GM19397 (cell line): ENCODE measurements around the gene CTNNA3.
"Not testable (repeated sequence)": the region's sequence is repeated elsewhere in the genome, so short reads cannot be mapped to it uniquely, and the experiment has no call there.

Source experiments
- ATAC-seq: cut with Tn5 transposase; IDR thresholded peaks from one replicate; pipeline ENCODE4 v1.9.1; 2021; ENCODE audit warnings: mild to moderate bottlenecking, moderate library complexity; ENCODE audit not compliant: unreplicated experiment

CTNNA3 gene

DNA sequence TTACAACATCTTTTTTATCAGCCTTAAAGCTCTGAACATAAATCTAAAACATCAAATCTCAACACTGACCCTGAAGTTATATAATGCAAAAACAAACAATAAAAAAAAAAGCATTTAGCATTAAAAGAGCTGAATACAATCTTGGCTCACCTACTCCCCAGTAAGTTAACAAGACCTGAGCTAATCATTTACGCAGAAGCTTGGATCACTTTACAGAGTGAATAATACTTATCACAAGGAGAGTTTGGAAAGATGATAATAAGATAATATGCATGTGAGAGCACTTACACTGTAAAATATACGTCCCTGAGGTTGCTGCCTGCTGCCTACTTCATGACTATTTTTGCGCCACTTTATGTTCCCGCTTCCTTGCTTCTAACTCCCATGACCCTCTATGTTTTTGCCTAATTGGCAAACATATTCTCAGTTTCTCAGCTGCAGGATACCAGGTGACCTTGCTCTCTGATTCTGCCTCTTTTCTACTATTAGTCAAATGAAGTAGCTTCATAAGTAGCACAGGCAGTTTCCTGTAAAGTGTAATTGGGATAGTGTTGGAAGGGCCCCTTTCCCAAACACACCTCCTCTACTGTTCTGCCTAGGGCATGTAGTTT lies 436.6 kb downstream of the CTNNA3 start:
- ATAC-seq = no peak

DNA sequence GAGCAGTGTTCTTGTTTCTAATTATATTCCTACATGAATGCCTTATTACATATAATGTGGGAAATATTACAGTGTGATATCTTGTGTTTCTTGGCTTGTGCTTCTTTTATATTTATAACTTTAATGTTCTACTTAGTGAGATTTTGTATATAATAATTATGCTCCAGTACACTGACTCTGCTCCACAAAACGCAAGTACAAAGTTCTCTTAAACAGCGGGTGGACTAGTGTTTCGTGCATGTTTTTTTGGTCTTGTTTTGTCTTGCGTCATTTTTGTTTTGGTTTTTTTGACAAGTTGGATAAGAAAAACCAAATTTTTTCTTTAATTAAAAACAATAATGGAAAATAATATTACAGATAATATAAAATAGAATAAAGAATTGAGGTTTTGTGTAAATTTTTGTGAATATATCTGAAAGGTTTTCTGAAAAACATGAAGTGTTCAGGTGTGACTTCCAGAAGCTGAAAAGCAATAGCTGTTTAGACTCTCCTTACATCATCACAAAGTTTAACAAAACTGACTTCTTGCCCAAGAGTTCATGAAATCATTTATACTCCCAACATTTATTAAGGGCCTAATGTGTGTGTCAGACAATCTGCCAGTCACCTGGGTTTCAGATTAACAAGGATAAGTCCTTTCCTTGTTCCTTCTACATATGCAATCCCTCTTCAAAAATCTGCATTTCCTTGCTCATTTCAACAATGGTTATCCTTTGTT lies 438.4 kb downstream of the CTNNA3 start:
- ATAC-seq = no peak

DNA sequence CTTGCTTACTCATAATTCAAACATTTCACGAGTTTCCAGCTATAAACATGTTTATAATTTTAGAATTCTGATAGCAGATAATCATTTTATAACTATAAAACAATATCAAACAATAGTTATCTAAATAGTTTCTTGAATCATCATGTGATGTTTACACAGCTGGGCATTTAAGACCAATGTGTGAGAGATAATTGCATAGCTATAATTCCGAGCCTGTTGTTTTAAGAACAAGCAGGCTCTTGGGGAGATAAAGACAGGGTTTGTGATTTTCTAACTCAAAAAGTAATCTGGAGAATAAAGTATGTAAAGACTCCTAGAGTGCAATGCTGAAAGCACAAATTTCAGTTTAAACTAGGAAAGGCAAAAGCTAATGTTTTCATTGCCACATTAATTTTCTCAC lies 439.0 kb downstream of the CTNNA3 start:
- no peak for ATAC-seq

GRCh38 chr10:67250686-67251085 lies 445.3 kb downstream of the CTNNA3 start:
- no peak for ATAC-seq

DNA sequence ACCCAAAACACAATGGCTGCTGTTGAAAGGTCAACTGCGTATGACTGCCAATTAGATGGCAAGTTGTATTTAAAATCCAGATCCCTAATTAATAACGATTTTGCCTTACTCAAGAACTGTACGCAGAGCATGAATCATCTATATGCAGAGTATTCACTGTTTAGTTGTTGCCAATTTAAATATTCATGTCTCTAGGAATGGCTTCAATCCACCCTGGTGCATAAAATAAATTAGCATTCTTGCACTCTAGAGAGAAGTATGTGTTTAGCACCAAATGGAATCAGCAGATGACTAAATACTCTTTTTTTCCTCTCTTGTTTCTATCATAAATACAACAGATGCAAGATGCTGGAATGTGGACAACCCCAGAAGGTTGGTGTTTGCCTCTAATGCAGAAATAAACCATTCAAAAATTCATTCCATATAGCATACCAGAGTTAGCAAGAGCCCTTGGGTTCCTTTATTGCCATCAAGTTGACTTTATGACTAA lies 449.9 kb downstream of the CTNNA3 start:
- ATAC-seq = no peak

DNA sequence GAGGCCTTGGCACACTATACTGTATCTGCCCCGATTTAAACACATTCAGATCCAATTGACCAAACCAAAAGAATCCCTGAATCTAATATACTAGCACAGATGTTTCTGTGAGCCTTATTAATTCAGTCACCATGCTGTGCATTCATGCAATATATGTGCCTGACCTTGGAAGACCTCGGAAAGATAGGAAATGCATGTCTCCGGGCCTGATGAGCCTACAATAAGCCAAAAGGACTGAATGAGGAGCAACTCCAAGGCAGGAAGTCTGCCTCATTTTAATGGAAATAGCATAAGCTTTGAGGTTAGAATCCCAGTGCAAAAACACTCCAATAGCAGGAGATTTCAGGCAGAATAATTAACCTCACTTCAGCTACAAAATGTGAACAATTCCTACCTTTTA lies 453.5 kb downstream of the CTNNA3 start:
- no peak for ATAC-seq

GRCh38 chr10:67241451-67241850 lies 454.5 kb downstream of the CTNNA3 start:
- ATAC-seq = no peak

DNA sequence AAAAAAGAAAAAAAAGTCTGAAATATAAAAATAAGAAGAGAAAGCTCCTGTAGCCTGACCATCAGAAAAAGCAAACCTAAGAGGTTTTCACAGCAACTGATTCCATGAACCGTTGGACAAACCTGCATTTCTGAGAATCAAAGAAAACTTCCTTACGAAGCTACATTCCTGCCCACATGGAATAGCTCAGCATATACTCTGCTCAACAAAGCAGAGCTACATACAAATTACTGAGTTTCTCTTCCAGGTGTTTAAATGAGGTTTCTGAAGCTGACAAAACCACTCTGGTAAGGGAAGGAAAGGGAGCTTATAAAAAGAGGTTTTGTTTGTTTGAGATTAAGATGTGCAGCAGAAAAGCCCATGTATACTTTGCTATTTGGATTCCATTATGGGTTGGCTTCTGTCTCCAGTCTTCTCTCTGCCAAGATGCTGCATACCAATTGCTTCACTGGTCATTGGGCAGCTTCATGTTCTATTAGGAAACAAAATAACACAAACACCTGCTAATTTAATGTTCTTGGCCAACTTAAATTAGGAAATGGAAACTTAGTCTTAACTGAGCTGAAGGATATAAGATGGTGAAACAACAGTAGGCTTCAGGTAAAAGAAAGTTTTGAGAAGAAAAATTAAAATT lies 456.0 kb downstream of the CTNNA3 start:
- ATAC-seq = no peak

DNA sequence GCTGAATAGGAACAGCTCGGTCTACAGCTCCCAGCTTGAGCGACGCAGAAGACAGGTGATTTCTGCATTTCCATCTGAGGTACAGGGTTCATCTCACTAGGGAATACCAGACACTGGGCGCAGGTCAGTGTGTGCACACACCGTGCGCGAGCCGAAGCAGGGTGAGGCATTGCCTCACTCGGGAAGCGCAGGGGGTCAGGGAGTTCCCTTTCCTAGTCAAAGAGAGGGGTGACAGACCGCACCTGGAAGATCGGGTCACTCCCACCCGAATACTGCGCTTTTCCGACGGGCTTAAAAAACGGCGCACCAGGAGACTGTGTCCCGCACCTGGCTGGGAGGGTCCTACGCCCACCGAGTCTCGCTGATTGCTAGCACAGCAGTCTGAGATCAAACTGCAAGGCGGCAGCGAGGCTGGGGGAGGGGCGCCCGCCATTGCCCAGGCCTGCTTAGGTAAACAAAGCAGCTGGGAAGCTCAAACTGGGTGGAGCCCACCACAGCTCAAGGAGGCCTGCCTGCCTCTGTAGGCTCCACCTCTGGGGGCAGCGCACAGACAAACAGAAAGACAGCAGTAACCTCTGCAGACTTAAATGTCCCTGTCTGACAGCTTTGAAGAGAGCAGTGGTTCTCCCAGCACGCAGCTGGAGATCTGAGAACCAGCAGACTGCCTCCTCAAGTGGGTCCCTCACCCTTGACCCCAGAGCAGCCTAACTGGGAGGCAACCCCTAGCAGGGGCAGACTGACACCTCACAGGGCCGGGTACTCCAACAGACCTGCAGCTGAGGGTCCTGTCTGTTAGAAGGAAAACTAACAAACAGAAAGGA lies 465.1 kb downstream of the CTNNA3 start:
- ATAC-seq = not testable (repeated sequence)

DNA sequence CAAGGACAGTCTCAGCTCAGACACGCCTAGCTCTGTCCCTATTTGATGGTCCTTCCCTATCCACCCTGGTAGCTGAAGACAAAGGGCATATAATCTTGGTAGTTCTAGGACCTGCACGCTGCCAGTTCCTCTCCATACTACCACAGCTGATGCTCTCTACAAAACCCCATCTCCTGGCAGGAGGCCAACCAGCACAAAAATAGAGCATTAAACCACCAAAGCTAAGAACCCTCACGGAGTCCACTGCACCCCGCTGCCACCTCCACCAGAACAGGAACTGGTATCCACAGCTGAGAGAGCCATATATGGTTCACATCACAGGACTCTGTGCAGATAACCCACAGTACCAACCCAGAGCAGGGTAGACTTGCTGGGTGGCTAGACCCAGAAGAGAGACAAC lies 470.8 kb downstream of the CTNNA3 start:
- no peak for ATAC-seq

- ATAC-seq = no peak
Measured at GRCh38 chr10:67224553-67224952, 471.4 kb downstream of the CTNNA3 start.

- ATAC-seq = no peak
Measured at GRCh38 chr10:67222934-67223333, 473.1 kb downstream of the CTNNA3 start.

GRCh38 chr10:67221939-67222494 lies 474.0 kb downstream of the CTNNA3 start:
- ATAC-seq = no peak

DNA sequence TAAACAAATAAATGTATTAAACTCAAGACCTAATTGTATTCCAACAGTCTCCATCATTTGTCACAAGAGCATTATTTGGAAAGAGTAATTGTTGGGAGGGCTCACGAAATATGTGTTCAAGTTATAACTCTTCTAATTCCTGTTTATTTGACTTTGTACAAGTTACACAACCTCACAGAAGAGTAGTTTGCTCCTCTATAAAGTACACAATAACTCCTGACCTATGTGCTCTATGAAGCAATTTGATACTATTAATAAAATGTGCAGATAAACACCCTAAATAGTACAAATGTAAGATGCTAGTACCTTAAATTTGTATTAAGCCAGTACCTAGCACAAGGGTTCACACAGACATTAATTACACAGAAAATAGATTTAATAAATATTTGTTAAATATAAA lies 484.3 kb downstream of the CTNNA3 start:
- ATAC-seq = no peak

GRCh38 chr10:67207923-67208322 lies 488.1 kb downstream of the CTNNA3 start:
- not testable (repeated sequence) for ATAC-seq

DNA sequence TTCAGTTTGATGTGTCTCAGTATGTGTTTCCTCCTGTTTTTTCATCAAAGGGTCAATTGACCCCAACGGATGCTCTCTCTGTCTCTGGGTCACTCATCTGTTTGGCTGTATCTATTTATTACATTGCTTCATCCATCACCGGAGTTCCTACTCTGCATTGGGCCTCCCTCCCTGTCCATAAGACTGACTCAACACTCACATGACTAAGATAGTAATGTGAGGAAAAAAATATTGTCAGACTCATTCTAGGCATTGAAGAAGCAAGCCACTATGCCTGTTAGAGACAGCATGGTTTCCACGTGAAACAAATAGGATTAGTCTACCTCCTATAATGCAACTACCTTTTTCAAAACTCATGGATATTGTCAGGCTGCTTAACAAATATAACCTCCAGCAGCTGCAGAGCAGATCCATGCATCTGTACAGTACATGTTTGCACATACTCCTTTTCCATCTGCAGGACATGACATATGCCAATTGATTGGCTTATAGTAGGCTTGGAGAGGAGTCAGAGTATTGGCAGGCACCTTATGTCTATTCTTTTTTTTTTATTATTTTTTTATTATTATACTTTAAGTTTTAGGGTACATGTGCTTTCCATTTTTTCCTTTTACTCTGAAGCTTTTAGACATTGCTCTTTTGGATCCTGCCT lies 495.0 kb downstream of the CTNNA3 start:
- ATAC-seq = no peak

DNA sequence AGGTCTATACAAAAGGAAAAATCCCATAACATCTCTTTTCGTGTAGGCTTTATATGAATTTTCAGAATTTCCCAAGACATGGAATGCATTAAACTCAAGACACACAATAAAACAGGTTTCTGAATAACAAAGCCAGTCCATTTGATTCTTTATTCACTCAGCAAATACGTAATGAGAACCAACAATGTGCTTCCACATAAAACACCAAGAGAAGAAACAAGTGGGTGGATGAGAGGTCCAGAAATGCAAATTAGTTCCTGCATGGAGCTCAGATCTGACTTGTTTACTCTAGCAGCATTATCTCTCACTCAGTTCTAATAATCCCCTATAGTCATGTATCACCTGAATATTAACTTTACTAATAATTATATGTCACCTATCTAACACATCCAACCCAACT lies 520.6 kb downstream of the CTNNA3 start:
- ATAC-seq = no peak

GRCh38 chr10:67173787-67174186 lies 522.2 kb downstream of the CTNNA3 start:
- ATAC-seq = no peak

- no peak for ATAC-seq
Measured at GRCh38 chr10:67171970-67172369, 524.0 kb downstream of the CTNNA3 start.

GRCh38 chr10:67156239-67156638 lies 539.8 kb downstream of the CTNNA3 start:
- no peak for ATAC-seq
